GM12878 (cell line): ENCODE data around the gene S100P. TPM values are rescaled to one million over a fixed set of nuclear protein-coding genes. Genes with fewer than 3 reads are reported as not detected.

Experiments
- ATAC-seq: fragments of 200-7000 bp; cut with Tn5 transposase; 3 replicates; pipeline ENCODE4 v1.9.1; 2020; ENCODE audit warnings: mild to moderate bottlenecking, moderate library complexity
- BruUV-seq: library from RNA; stranded (reverse); fragments of 400-500 nt; replicated peaks from 2 replicates; lab custom pipeline; 2021; lab: Mats Ljungman, UMichigan
- CTCF ChIA-PET: fragments of 300-600 bp; sonication (Branson Sonifier 250); formaldehyde crosslinking; extraction: SDS; loops from one replicate; lab custom pipeline; 2021; ENCODE audit warnings: inconsistent platforms; lab: Yijun Ruan, JAX
- POLR2A ChIA-PET: fragments of 350-600 bp; formaldehyde crosslinking; extraction: SDS; loops from one replicate; lab custom pipeline; 2021; ENCODE audit warnings: inconsistent platforms; lab: Charles Lee
- RAD21 ChIA-PET: fragments of 300-600 bp; sonication (Branson Sonifier 250); formaldehyde crosslinking; loops from one replicate; lab custom pipeline; 2023; ENCODE audit warnings: antibody characterized with exemption; ENCODE audit not compliant: unreplicated experiment; lab: Charles Lee
- SMC1A ChIA-PET: fragments of 300-600 bp; sonication (Branson Sonifier 250); formaldehyde crosslinking; loops from one replicate; lab custom pipeline; 2023; ENCODE audit not compliant: unreplicated experiment, uncharacterized antibody; lab: Charles Lee
- DNase-seq: peaks from one replicate; pipeline ENCODE4 v3.0.0-alpha.2; 2011; ENCODE audit warnings: low read depth, low spot score
- FAIRE-seq: peaks from 3 replicates; lab custom pipeline; 2011; peaks lifted over from hg19 to GRCh38; lab: Jason Lieb, UNC
- H2AFZ ChIP-seq: 2 replicates; pipeline ENCODE4 v1.6.0; 2011; ENCODE audit warnings: low read depth, low read length, control low read depth; ENCODE audit not compliant: control insufficient read depth
- H3K27ac ChIP-seq: 2 replicates; pipeline ENCODE4 v1.5.1; 2011; ENCODE audit warnings: control low read depth; ENCODE audit not compliant: control insufficient read depth, insufficient read depth
- H3K27me3 ChIP-seq, 2 experiments: replicated peaks in 1 of 2; 2 replicates each; pipeline versions ENCODE4 v1.6.0 to v1.6.1; 2011; ENCODE audit warnings: low read length in 1 of 2; ENCODE audit not compliant: control insufficient read depth in 2 of 2, insufficient read depth in 2 of 2
- H3K36me3 ChIP-seq, 2 experiments: 2 replicates each; pipeline ENCODE4 v1.5.1; 2011; ENCODE audit warnings: low read length in 1 of 2; ENCODE audit not compliant: control insufficient read depth in 2 of 2, insufficient read depth in 2 of 2
- H3K4me1 ChIP-seq: 2 replicates; pipeline ENCODE4 v1.6.1; 2011; ENCODE audit warnings: mild to moderate bottlenecking, low read length, moderate library complexity, mixed read lengths; ENCODE audit not compliant: control insufficient read depth, insufficient read depth
- H3K4me2 ChIP-seq: 2 replicates; pipeline ENCODE4 v1.6.0; 2011; ENCODE audit warnings: control low read depth; ENCODE audit not compliant: control insufficient read depth, insufficient read depth
- H3K4me3 ChIP-seq: fragments of 200-600 bp; sonication (generic); 2 replicates; pipeline ENCODE4 v1.5.1; 2016
- H3K79me2 ChIP-seq: 2 replicates; pipeline ENCODE4 v1.6.0; 2011; ENCODE audit warnings: low read length; ENCODE audit not compliant: control insufficient read depth, insufficient read depth
- H3K9ac ChIP-seq: 2 replicates; pipeline ENCODE4 v1.8.0; 2011; ENCODE audit warnings: low read length, control low read depth, mixed read lengths; ENCODE audit not compliant: control insufficient read depth, insufficient read depth
- H3K9me3 ChIP-seq: replicated peaks from 3 replicates; pipeline ENCODE4 v1.5.1; 2011; ENCODE audit warnings: mild to moderate bottlenecking, low read length; ENCODE audit not compliant: control insufficient read depth, insufficient read depth
- H4K20me1 ChIP-seq: 2 replicates; pipeline ENCODE4 v1.6.0; 2011; ENCODE audit not compliant: control insufficient read depth, insufficient read depth
- CHD2 ChIP-seq: IDR thresholded peaks from 2 replicates; pipeline ENCODE4 v1.6.1; 2011; ENCODE audit warnings: low read depth, low read length, improper control_type of control experiment, borderline replicate concordance
- CREB1 ChIP-seq: IDR thresholded peaks from 2 replicates; pipeline ENCODE4 v1.6.1; 2012; ENCODE audit warnings: low read depth, mild to moderate bottlenecking, inconsistent platforms
- E2F4 ChIP-seq: IDR thresholded peaks from 2 replicates; pipeline ENCODE4 v1.6.1; 2012; ENCODE audit warnings: low read depth, low read length, improper control_type of control experiment
- IRF4 ChIP-seq: IDR thresholded peaks from 2 replicates; pipeline ENCODE4 v1.6.1; 2011; ENCODE audit warnings: low read depth, low read length
- MTA2 ChIP-seq: fragments of 450-650 bp; IDR thresholded peaks from 2 replicates; pipeline ENCODE4 v1.6.1; 2016; ENCODE audit warnings: low read depth, mild to moderate bottlenecking, moderate library complexity
- MXI1 ChIP-seq: fragments of 150-350 bp; IDR thresholded peaks from 2 replicates; pipeline ENCODE4 v1.6.1; 2011; ENCODE audit warnings: low read depth, mild to moderate bottlenecking, inconsistent platforms, low read length, improper control_type of control experiment
- MYB ChIP-seq: fragments of 150-350 bp; IDR thresholded peaks from 2 replicates; pipeline ENCODE4 v1.6.1; 2014; ENCODE audit warnings: mild to moderate bottlenecking, low read depth, low read length, borderline replicate concordance
- MYC ChIP-seq: IDR thresholded peaks from 2 replicates; pipeline ENCODE4 v1.6.1; 2011; ENCODE audit warnings: mild to moderate bottlenecking, low read length, moderate library complexity, inconsistent platforms; ENCODE audit not compliant: insufficient read depth, insufficient replicate concordance, insufficient read length, severe bottlenecking
- NRF1 ChIP-seq: conservative IDR thresholded peaks from 2 replicates; pipeline ENCODE4 v1.6.1; 2011; ENCODE audit warnings: mild to moderate bottlenecking, low read depth, low read length, improper control_type of control experiment
- POLR2A ChIP-seq: IDR thresholded peaks from 2 replicates; pipeline ENCODE4 v1.6.1; 2011; ENCODE audit warnings: low read depth, mild to moderate bottlenecking, low read length
- POLR2AphosphoS5 ChIP-seq: IDR thresholded peaks from 2 replicates; pipeline ENCODE4 v1.6.1; 2011; ENCODE audit warnings: mild to moderate bottlenecking, low read length, inconsistent platforms
- RCOR1 ChIP-seq: conservative IDR thresholded peaks from 2 replicates; pipeline ENCODE4 v1.6.1; 2012; ENCODE audit warnings: low read depth, low read length, improper control_type of control experiment
- TCF7 ChIP-seq: IDR thresholded peaks from 2 replicates; pipeline ENCODE4 v1.6.1; 2014; ENCODE audit warnings: antibody characterized with exemption, borderline replicate concordance
- WRNIP1 ChIP-seq: IDR thresholded peaks from 2 replicates; pipeline ENCODE4 v1.6.1; 2011; ENCODE audit warnings: low read depth, low read length, improper control_type of control experiment, borderline replicate concordance
- ZBED1 ChIP-seq: IDR thresholded peaks from 2 replicates; pipeline ENCODE4 v1.6.1; 2016; ENCODE audit warnings: borderline replicate concordance
- ZNF622 ChIP-seq: fragments of 450-650 bp; IDR thresholded peaks from 2 replicates; pipeline ENCODE4 v1.6.1; 2017; ENCODE audit warnings: mild to moderate bottlenecking, inconsistent platforms
- WGBS: methylation state at CpG from one replicate; pipeline ENCODE4 v1.1.6; 2016; ENCODE audit warnings: low lambda C conversion rate; ENCODE audit not compliant: insufficient replicate concordance, insufficient coverage; ENCODE audit errors: missing lambda C conversion rate; 5-methylcytosine and 5-hydroxymethylcytosine counted together
- in situ Hi-C: fragments of 300-500 bp; cut with MboI; formaldehyde crosslinking; loops from 9 replicates; pipeline ENCODE4 v1.14.3; 2018; ENCODE audit warnings: mixed read lengths
- intact Hi-C: fragments of 100-400 bp; cut with micrococcal nuclease; formaldehyde crosslinking; loops from one replicate; pipeline ENCODE4 v1.14.2; 2022; ENCODE audit not compliant: unreplicated experiment
- polyA plus RNA-seq, 11 experiments: library from polyadenylated mRNA; depleted of rRNA in 4 of 11; unstranded in 6 of 11; stranded (reverse) in 5 of 11; fragments of >200 nt; fragmentation: Nextera tagmentation in 4 of 11; fragmentation: Illumina TruSeq in 1 of 11; extraction: Ambion mirVana in 4 of 11; extraction: Trizol in 1 of 11; gene quantifications; 1 replicate in 1 of 11; 2 replicates in 10 of 11; pipeline versions ENCODE4 v1.2.1 to v1.2.3, GENCODE V29; 2011 to 2016; ENCODE audit warnings: inconsistent platforms in 2 of 11, missing spikeins in 2 of 11, low read depth in 1 of 11
- total RNA-seq, 4 experiments: library from RNA; depleted of rRNA in 3 of 4; stranded (reverse); fragments of >200 nt in 3 of 4; fragmentation: Illumina TruSeq in 1 of 4; extraction: Trizol in 1 of 4; gene quantifications; 2 replicates each; pipeline versions ENCODE4 v1.2.1 to v1.2.3, GENCODE V29; 2013 to 2021
- TF ChIP-seq, protein P1 (sequence below): fragments of 450-650 bp; IDR thresholded peaks from 2 replicates; pipeline ENCODE4 v1.6.1; 2014; ENCODE audit warnings: mild to moderate bottlenecking

S100P gene
- total and polyA plus RNA-seq, 10 of the 15 experiments (the other 5 are each of a cell fraction or from before 2014, with no cell fraction given) = 0.90 TPM; not detected in 9

DNA sequence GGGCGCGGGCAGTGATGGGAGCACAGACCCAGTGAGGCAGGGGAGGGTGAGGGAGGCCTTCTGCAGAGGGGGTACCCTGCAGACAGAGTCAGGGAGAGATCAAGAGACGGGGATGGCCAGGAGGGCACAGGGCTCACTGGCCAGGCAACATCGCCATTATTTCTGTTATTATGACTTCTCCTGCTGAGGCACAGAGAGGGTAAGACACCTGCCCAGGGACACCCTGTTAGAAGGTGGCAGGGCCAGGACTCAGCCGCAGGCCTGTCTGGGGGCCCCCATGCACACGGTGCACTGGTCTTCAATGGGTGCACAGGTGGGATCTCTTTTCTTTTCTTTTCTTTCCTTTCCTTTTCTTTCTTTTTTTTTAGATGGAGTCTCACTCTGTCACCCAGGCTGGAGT is 38.1 kb downstream of the S100P start:
- intact Hi-C loops = no loop called here
- no peak for ATAC-seq
- TF ChIP-seq IRF4 (no peak), RCOR1 (no peak), TCF7 (no peak), CHD2 (no peak), E2F4 (no peak), ZBED1 (no peak), POLR2A (no peak), ZNF622 (no peak), MYC (no peak), MXI1 (no peak), MTA2 (no peak), CREB1 (no peak), NRF1 (no peak), WRNIP1 (no peak), POLR2AphosphoS5 (no peak), MYB (no peak)
- TF ChIP-seq, protein P1, sequence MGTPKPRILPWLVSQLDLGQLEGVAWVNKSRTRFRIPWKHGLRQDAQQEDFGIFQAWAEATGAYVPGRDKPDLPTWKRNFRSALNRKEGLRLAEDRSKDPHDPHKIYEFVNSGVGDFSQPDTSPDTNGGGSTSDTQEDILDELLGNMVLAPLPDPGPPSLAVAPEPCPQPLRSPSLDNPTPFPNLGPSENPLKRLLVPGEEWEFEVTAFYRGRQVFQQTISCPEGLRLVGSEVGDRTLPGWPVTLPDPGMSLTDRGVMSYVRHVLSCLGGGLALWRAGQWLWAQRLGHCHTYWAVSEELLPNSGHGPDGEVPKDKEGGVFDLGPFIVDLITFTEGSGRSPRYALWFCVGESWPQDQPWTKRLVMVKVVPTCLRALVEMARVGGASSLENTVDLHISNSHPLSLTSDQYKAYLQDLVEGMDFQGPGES = no peak
- Histone ChIP-seq H4K20me1 (no peaks in the 10 kb centered on the region), H3K9me3 (no peaks in the 10 kb centered on the region), H2AFZ (no peak overlapping the region), H3K4me3 (no peak overlapping the region), H3K4me2 (no peak overlapping the region), H3K9ac (no peak overlapping the region), H3K27me3 (no peaks in the 10 kb centered on the region), H3K79me2 (no peaks in the 10 kb centered on the region), H3K4me1 (no peaks in the 10 kb centered on the region), H3K36me3 (no peaks in the 10 kb centered on the region), H3K27ac (no peak overlapping the region)
- SMC1A ChIA-PET = interaction anchor here (1.2 to 1.5 kb wide), 2 partner anchors 12 to 14 kb away, joined by 3 to 5 read pairs; no protein-coding TSS in a partner anchor
- no peak for FAIRE-seq
- CTCF ChIA-PET = no interaction called here
- no TSS peak for BruUV-seq
- POLR2A ChIA-PET = no interaction called here
- no peak for DNase-seq
- in situ Hi-C loops = no loop called here
- RAD21 ChIA-PET = interaction anchor here (1.5 kb wide), 1 partner anchor 160 kb away, joined by 4 read pairs; no protein-coding TSS in a partner anchor
- WGBS = 83% methylated on average over 6 of the region's 6 CpGs
